CD14-positive monocyte (primary cell): Measurements from ENCODE around the gene SNX25. TPM values are rescaled to one million over a fixed set of nuclear protein-coding genes. Genes with fewer than 3 reads are reported as not detected.

Source experiments
- DNase-seq, 3 donors: peaks; one replicate each; pipeline ENCODE4 v3.0.0-alpha.2; 2011 to 2022
- H2AFZ ChIP-seq: 2 replicates; pipeline ENCODE4 v1.6.0; 2012; ENCODE audit warnings: mild to moderate bottlenecking, low read depth, low read length, inconsistent platforms; ENCODE audit not compliant: insufficient read depth, poor library complexity, severe bottlenecking
- H3K27ac ChIP-seq, 2 donors: 1 replicate in 1 of 2; 2 replicates in 1 of 2; pipeline ENCODE4 v1.5.1; 2012 to 2013; ENCODE audit warnings: low read length in 2 of 2, control low read depth in 1 of 2, inconsistent platforms in 1 of 2, low read depth in 1 of 2, mild to moderate bottlenecking in 1 of 2
- H3K27me3 ChIP-seq, 2 donors: one replicate each; pipeline versions ENCODE4 v1.6.0 to v1.6.1; 2011 to 2013; ENCODE audit warnings: low read length in 2 of 2; ENCODE audit not compliant: control insufficient read depth in 2 of 2, insufficient read depth in 2 of 2
- H3K36me3 ChIP-seq, 2 donors: replicated peaks in 1 of 2; 1 replicate in 1 of 2; 2 replicates in 1 of 2; pipeline versions ENCODE4 v1.5.1 to v1.6.1; 2012 to 2013; ENCODE audit warnings: low read length in 2 of 2, control low read depth in 1 of 2, inconsistent platforms in 1 of 2, mild to moderate bottlenecking in 1 of 2; ENCODE audit not compliant: insufficient read depth in 2 of 2, control insufficient read depth in 1 of 2
- H3K4me1 ChIP-seq, 2 donors: 1 replicate in 1 of 2; 2 replicates in 1 of 2; pipeline versions ENCODE4 v1.5.1 to v1.6.1; 2012 to 2013; ENCODE audit warnings: low read length in 2 of 2, control low read depth in 1 of 2, inconsistent platforms in 1 of 2, mild to moderate bottlenecking in 1 of 2, moderate library complexity in 1 of 2; ENCODE audit not compliant: insufficient read depth in 2 of 2, control insufficient read depth in 1 of 2
- H3K4me2 ChIP-seq: replicated peaks from 2 replicates; pipeline ENCODE3; 2012; ENCODE audit warnings: low read length, moderate library complexity, mild to moderate bottlenecking; ENCODE audit not compliant: poor library complexity, severe bottlenecking; ENCODE audit errors: extremely low read depth
- H3K4me3 ChIP-seq, 3 experiments: fragments of 200-600 bp in 1 of 3; sonication (generic) in 1 of 3; replicated peaks in 1 of 3; 1 replicate in 2 of 3; 2 replicates in 1 of 3; pipeline ENCODE4 v1.5.1; 2011 to 2013; ENCODE audit warnings: low read length in 3 of 3, mild to moderate bottlenecking in 3 of 3, control low read depth in 2 of 3, low read depth in 2 of 3, inconsistent platforms in 1 of 3, moderate library complexity in 1 of 3
- H3K79me2 ChIP-seq: 2 replicates; pipeline ENCODE4 v1.6.0; 2012; ENCODE audit warnings: mild to moderate bottlenecking, control low read depth, inconsistent platforms, low read length, moderate library complexity; ENCODE audit not compliant: insufficient read depth
- H3K9ac ChIP-seq: 2 replicates; pipeline ENCODE4 v1.6.0; 2017; ENCODE audit warnings: low read length, mild to moderate bottlenecking; ENCODE audit not compliant: insufficient read depth, poor library complexity, severe bottlenecking
- H3K9me3 ChIP-seq, 2 donors: replicated peaks in 1 of 2; 1 replicate in 1 of 2; 2 replicates in 1 of 2; pipeline versions ENCODE4 v1.5.1 to v1.6.1; 2012 to 2013; ENCODE audit warnings: low read length in 2 of 2, control low read depth in 1 of 2; ENCODE audit not compliant: control insufficient read depth in 1 of 2, insufficient read depth in 1 of 2
- H4K20me1 ChIP-seq: 2 replicates; pipeline ENCODE4 v1.6.0; 2012; ENCODE audit warnings: mild to moderate bottlenecking, low read length, control low read depth, moderate library complexity; ENCODE audit not compliant: insufficient read depth
- H3K27ac Mint-ChIP-seq, 7 donors: one replicate each; pipeline ENCODE4 v1.8.0; 2020; ENCODE audit warnings: mild to moderate bottlenecking in 7 of 7, mixed read lengths in 7 of 7, moderate library complexity in 6 of 7, inconsistent platforms in 2 of 7
- H3K27me3 Mint-ChIP-seq, 3 donors: one replicate each; pipeline ENCODE4 v1.8.0; 2021 to 2022; ENCODE audit warnings: low read depth in 3 of 3, mild to moderate bottlenecking in 3 of 3, mixed read lengths in 3 of 3, moderate library complexity in 3 of 3, inconsistent platforms in 1 of 3
- H3K36me3 Mint-ChIP-seq, 2 donors: one replicate each; pipeline ENCODE4 v1.8.0; 2020; ENCODE audit warnings: mixed read lengths in 2 of 2, inconsistent platforms in 1 of 2, mild to moderate bottlenecking in 1 of 2
- H3K4me1 Mint-ChIP-seq: one replicate; pipeline ENCODE4 v1.8.0; 2020; ENCODE audit warnings: mild to moderate bottlenecking, mixed read lengths
- H3K4me3 Mint-ChIP-seq, 2 donors: one replicate each; pipeline ENCODE4 v1.8.0; 2020; ENCODE audit warnings: mild to moderate bottlenecking in 2 of 2, mixed read lengths in 2 of 2, moderate library complexity in 1 of 2
- H3K9me3 Mint-ChIP-seq, 7 donors: one replicate each; pipeline ENCODE4 v1.8.0; 2020 to 2022; ENCODE audit warnings: mixed read lengths in 7 of 7, mild to moderate bottlenecking in 6 of 7, moderate library complexity in 6 of 7, inconsistent platforms in 2 of 7
- CTCF ChIP-seq: fragments of 200-600 bp; IDR thresholded peaks from one replicate; pipeline ENCODE4 v1.8.0; 2022; ENCODE audit warnings: antibody characterized with exemption, mild to moderate bottlenecking
- whole genome bisulfite sequencing: methylation state at CpG from one replicate; pipeline ENCODE4 v1.1.5; 2013; ENCODE audit warnings: missing lambda C conversion rate; ENCODE audit not compliant: insufficient coverage; 5-methylcytosine and 5-hydroxymethylcytosine counted together
- intact Hi-C, 2 donors: fragments of 100-400 bp; cut with micrococcal nuclease; formaldehyde crosslinking; loops; one replicate each; pipeline versions ENCODE4 v1.15.0 to v1.15.1; 2023
- polyA plus RNA-seq, 3 donors: library from polyadenylated mRNA; depleted of rRNA in 1 of 3; unstranded in 2 of 3; stranded (reverse) in 1 of 3; fragments of 300-500 nt in 2 of 3; fragments of >200 nt in 1 of 3; fragmentation: Illumina TruSeq in 2 of 3; gene quantifications; 1 replicate in 2 of 3; 2 replicates in 1 of 3; pipeline ENCODE4 v1.2.3, GENCODE V29; 2012 to 2021

The SNX25 gene
- polyA plus RNA-seq, 3 donors = 0.31 to 0.40 (median 0.36) TPM

GRCh38 chr4:185278716-185279115 lies 69.3 kb downstream of the SNX25 start:
- no peaks in the 10 kb centered on the region for H3K79me2 ChIP-seq
- H3K9ac ChIP-seq = no peak overlapping the region
- H3K4me1 ChIP-seq = no peaks in the 10 kb centered on the region
- H3K36me3 ChIP-seq = no peaks in the 10 kb centered on the region
- no peaks in the 10 kb centered on the region for H3K9me3 Mint-ChIP-seq
- TF ChIP-seq CTCF = no peak
- no peaks in the 10 kb centered on the region for H3K9me3 ChIP-seq
- H3K4me1 Mint-ChIP-seq = no peaks in the 10 kb centered on the region
- no peaks in the 10 kb centered on the region for H4K20me1 ChIP-seq
- intact Hi-C loops = no loop called here
- H3K4me3 Mint-ChIP-seq = no peak overlapping the region
- no peak overlapping the region for H3K27ac Mint-ChIP-seq
- no peaks in the 10 kb centered on the region for H3K36me3 Mint-ChIP-seq
- WGBS = no CpG with 5 or more reads among the region's 3 CpGs
- no peak overlapping the region for H3K4me3 ChIP-seq
- no peaks in the 10 kb centered on the region for H3K27me3 ChIP-seq
- H3K27ac ChIP-seq = no peak overlapping the region
- H3K27me3 Mint-ChIP-seq = peaks cover 2 to 7% (median 3%) of the 10 kb centered on the region in 3 donors
- H2AFZ ChIP-seq = no peak overlapping the region
- H3K4me2 ChIP-seq = no peak overlapping the region
- no peak for DNase-seq

- H3K9ac ChIP-seq = no peak overlapping the region
- H3K4me1 Mint-ChIP-seq = no peaks in the 10 kb centered on the region
- H3K79me2 ChIP-seq = no peaks in the 10 kb centered on the region
- TF ChIP-seq CTCF = no peak
- no peaks in the 10 kb centered on the region for H3K9me3 ChIP-seq
- H3K27me3 Mint-ChIP-seq = peaks cover under 1 to 2% (median under 1%) of the 10 kb centered on the region in 3 donors
- no peak overlapping the region for H3K4me2 ChIP-seq
- H3K9me3 Mint-ChIP-seq = no peaks in the 10 kb centered on the region
- no peak overlapping the region for H2AFZ ChIP-seq
- no peak overlapping the region for H3K27ac Mint-ChIP-seq
- DNase-seq = no peak
- no peaks in the 10 kb centered on the region for H3K36me3 Mint-ChIP-seq
- H3K4me3 Mint-ChIP-seq = no peak overlapping the region
- no peaks in the 10 kb centered on the region for H3K36me3 ChIP-seq
- intact Hi-C loops = no loop called here
- H3K4me1 ChIP-seq = no peaks in the 10 kb centered on the region
- WGBS = 49% methylated on average over 4 of the region's 5 CpGs
- no peaks in the 10 kb centered on the region for H4K20me1 ChIP-seq
- no peak overlapping the region for H3K27ac ChIP-seq
- no peak overlapping the region for H3K4me3 ChIP-seq
- no peaks in the 10 kb centered on the region for H3K27me3 ChIP-seq
Measured at GRCh38 chr4:185280608-185281007, 71.2 kb downstream of the SNX25 start.
